Activated naive CD8-positive, alpha-beta T cell treated with anti-CD3 and anti-CD28 coated beads, Interleukin-2, amount 10 ng/mL, durations not matched to agents 7 days and 5 days (primary cell): ENCODE results near the gene SLC2A14. TPM values are rescaled to one million over a fixed set of nuclear protein-coding genes. Genes with fewer than 3 reads are reported as not detected.
"Not testable (repeated sequence)": the region's sequence is repeated elsewhere in the genome, so short reads cannot be mapped to it uniquely, and the experiment has no call there.

Experiments used
- ATAC-seq: fragments of 150-1000 bp; cut with Tn5 transposase; one replicate; pipeline ENCODE4 v1.10.0; 2021; ENCODE audit warnings: low read depth, moderate library complexity
- POLR2A ChIA-PET: fragments of 350-600 bp; sonication (Branson Sonifier 250); formaldehyde crosslinking; loops from one replicate; lab custom pipeline; 2021; ENCODE audit warnings: antibody characterized with exemption; lab: Charles Lee
- DNase-seq: peaks from one replicate; pipeline ENCODE4 v3.0.0; 2021
- H3K27ac Mint-ChIP-seq: one replicate; pipeline ENCODE4 v1.8.0; 2022; ENCODE audit warnings: mild to moderate bottlenecking, mixed read lengths
- H3K27me3 Mint-ChIP-seq: one replicate; pipeline ENCODE4 v1.8.0; 2022; ENCODE audit warnings: mild to moderate bottlenecking, moderate library complexity, mixed read lengths
- H3K36me3 Mint-ChIP-seq: one replicate; pipeline ENCODE4 v1.8.0; 2021; ENCODE audit warnings: mild to moderate bottlenecking, mixed read lengths
- H3K4me1 Mint-ChIP-seq: one replicate; pipeline ENCODE4 v1.8.0; 2021; ENCODE audit warnings: mixed read lengths
- H3K4me3 Mint-ChIP-seq: one replicate; pipeline ENCODE4 v1.8.0; 2022; ENCODE audit warnings: mild to moderate bottlenecking, moderate library complexity, mixed read lengths
- H3K9me3 Mint-ChIP-seq: one replicate; pipeline ENCODE4 v1.8.0; 2021; ENCODE audit warnings: mixed read lengths
- total RNA-seq, 2 experiments: library from RNA; stranded (reverse); gene quantifications; one replicate each; pipeline ENCODE4 v1.2.3, GENCODE V29; 2021

The SLC2A14 gene
- under 1 TPM in 1 of 2 experiments, not detected in 1; 0.11 TPM for total RNA-seq

- Mint-ChIP-seq H3K4me1 (peaks cover 5% of the 10 kb centered on the region), H3K27ac (peak within 1 kb of the TSS; percentile 3), H3K36me3 (no peaks in the 10 kb centered on the region), H3K9me3 (no peaks in the 10 kb centered on the region), H3K4me3 (no peak within 1 kb of the TSS), H3K27me3 (peaks cover 48% of the 10 kb centered on the region)
- ATAC-seq = no peak
- no peak for DNase-seq
- POLR2A ChIA-PET = no interaction called here
Observed at GRCh38 chr12:7872566-7873319, at the start of gene SLC2A14. Gene SLC2A14, minus strand, starts transcription at chr12:7872915. Its CDS starts 3,035 bp downstream, at chr12:7869880.

GRCh38 chr12:7921181-7921580, 48.5 kb upstream of the SLC2A14 start:
- H3K27ac Mint-ChIP-seq, POLR2A ChIA-PET: not testable (repeated sequence)

GRCh38 chr12:7918268-7918590, 45.5 kb upstream of the SLC2A14 start:
- not testable (repeated sequence) for H3K27ac Mint-ChIP-seq, ATAC-seq, H3K4me3 Mint-ChIP-seq, H3K27me3 Mint-ChIP-seq, DNase-seq, H3K9me3 Mint-ChIP-seq
- peaks cover 37% of the 10 kb centered on the region for H3K36me3 Mint-ChIP-seq
- POLR2A ChIA-PET = interaction anchor here (0.9 to 1.2 kb wide), 2 partner anchors 13 to 58 kb away, joined by 3 to 4 read pairs; no protein-coding TSS in a partner anchor
- H3K4me1 Mint-ChIP-seq = peaks cover 36% of the 10 kb centered on the region

More at GRCh38 chr12:7921181-7921580, 48.5 kb upstream of the SLC2A14 start:
- not testable (repeated sequence) for H3K9me3 Mint-ChIP-seq, H3K27me3 Mint-ChIP-seq, ATAC-seq, H3K4me3 Mint-ChIP-seq, DNase-seq
- Mint-ChIP-seq H3K36me3 (peaks cover 54% of the 10 kb centered on the region), H3K4me1 (peaks cover 31% of the 10 kb centered on the region)

GRCh38 chr12:7917392-7918267, 44.9 kb upstream of the SLC2A14 start:
- Mint-ChIP-seq H3K36me3 (peaks cover 34% of the 10 kb centered on the region), H3K27ac (no peak overlapping the region)
- POLR2A ChIA-PET = interaction anchor here (0.9 to 1.2 kb wide), 2 partner anchors 13 to 58 kb away, joined by 3 to 4 read pairs; no protein-coding TSS in a partner anchor

DNA sequence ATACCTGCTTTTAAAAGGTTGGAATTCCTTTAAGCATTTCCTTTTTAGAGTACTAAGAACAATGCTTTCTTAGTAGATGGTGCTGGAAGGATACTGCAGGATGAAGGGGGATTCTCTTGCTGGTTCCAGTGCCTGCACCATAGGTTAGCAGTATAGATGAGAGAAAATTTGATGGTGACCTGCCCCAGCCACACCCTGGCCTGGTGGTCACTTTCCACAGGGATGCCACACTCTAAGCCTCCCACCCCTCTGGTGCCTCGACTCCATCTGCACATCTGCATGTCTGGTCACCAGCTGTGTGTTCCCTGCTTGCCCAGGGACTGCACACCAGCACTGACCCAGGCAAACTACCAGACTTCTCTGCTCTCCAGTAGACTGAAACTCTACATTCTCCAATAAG, 44.2 kb upstream of the SLC2A14 start:
- ATAC-seq (peak; percentile 23), DNase-seq (no peak)
- peaks cover 32% of the 10 kb centered on the region for H3K4me1 Mint-ChIP-seq
- no peak overlapping the region for H3K4me3 Mint-ChIP-seq
- H3K36me3 Mint-ChIP-seq = peaks cover 31% of the 10 kb centered on the region
- peaks cover 3% of the 10 kb centered on the region for H3K27me3 Mint-ChIP-seq
- H3K27ac Mint-ChIP-seq = no peak overlapping the region
- no peaks in the 10 kb centered on the region for H3K9me3 Mint-ChIP-seq
- POLR2A ChIA-PET = no interaction called here

More at GRCh38 chr12:7917392-7918267, 44.9 kb upstream of the SLC2A14 start:
- ATAC-seq (no peak), DNase-seq (no peak)
- H3K9me3 Mint-ChIP-seq = no peaks in the 10 kb centered on the region
- peaks cover 34% of the 10 kb centered on the region for H3K4me1 Mint-ChIP-seq
- H3K4me3 Mint-ChIP-seq = no peak overlapping the region
- H3K27me3 Mint-ChIP-seq = peaks cover 3% of the 10 kb centered on the region

DNA sequence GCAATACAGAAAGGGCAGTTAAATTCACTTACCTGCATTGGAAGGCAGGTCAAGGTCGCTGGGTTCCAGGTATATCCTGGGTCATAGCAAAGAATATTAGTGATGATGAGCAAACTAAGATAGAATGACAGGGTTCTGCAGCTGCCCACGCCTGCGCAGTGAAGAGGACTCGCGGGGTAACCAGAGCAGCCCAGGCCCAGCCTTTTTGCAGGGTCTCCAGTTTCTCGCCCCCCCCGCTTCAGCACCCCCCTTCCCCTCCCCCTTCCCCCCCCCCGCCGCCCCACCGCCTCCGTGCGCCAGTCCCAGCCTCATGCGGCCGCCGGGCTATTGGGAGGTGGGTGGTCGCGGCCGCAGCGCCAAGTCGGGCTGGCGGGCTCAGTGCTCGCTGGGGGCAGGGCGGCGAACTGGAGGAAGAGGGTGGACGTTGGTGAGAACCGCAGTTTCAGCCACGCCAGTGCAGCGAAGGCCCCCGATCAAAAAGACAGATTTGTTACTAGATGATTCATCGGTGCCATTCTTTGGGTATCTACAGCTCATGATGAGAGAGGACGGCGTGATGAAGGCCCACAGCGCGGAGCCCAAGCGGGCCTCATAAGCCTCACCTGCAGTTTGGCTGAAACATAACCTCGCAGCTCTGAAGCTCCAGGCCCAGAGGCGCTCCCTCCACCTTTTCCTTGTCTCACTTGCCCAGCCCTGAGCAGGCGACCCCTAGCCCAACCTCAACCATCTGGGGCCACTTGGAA, 43.1 kb upstream of the SLC2A14 start:
- Mint-ChIP-seq H3K27me3 (peaks cover 3% of the 10 kb centered on the region), H3K4me1 (peaks cover 22% of the 10 kb centered on the region), H3K4me3 (no peak overlapping the region), H3K36me3 (peaks cover 22% of the 10 kb centered on the region), H3K27ac (no peak overlapping the region), H3K9me3 (no peaks in the 10 kb centered on the region)
- ATAC-seq (peak; percentile 30), DNase-seq (no peak)
- POLR2A ChIA-PET = interaction anchor here (0.6 to 0.8 kb wide), 3 partner anchors 55 to 1258 kb away, joined by 3 to 5 read pairs (median 3); no protein-coding TSS in a partner anchor

DNA sequence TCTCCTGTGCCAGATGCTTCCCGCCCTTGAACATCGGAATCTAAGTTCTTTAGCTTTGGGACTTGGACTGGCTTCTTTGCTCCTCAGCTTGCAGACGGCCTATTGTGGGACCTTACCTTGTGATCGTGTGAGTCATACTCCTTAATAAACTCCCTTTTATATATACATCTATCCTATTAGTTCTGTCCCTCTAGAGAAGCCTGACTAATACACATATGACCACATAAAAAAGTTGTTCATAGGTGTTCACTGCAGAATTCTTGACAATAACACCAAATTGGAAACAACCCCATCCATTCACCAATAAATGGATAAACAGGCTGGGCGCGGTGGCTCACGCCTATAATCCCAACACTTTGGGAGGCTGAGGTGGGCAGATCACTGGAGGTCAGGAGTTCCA, 37.4 kb upstream of the SLC2A14 start:
- H3K27me3 Mint-ChIP-seq, H3K4me3 Mint-ChIP-seq, H3K9me3 Mint-ChIP-seq, DNase-seq, H3K4me1 Mint-ChIP-seq, H3K27ac Mint-ChIP-seq, POLR2A ChIA-PET, H3K36me3 Mint-ChIP-seq, ATAC-seq: not testable (repeated sequence)

DNA sequence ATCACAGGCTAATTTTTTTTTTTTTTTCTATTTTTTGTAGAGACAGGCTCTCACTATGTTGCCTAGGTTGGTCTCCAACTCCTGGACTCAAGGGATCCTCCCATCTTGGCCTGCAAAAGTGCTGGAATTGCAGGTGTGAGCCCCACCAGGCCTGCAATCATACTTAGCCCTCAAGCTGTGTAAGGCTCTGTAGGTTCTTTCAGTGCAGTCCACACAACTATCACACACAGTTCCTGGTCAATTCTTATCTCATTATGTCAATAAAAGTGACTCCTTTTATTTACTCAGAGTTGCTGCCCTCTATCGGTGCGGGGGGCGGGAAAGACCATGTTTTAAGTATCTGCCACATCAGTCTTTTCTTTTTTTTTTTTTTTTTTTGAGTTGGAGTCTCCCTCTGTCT, 34.3 kb upstream of the SLC2A14 start:
- POLR2A ChIA-PET = no interaction called here
- peaks cover 5% of the 10 kb centered on the region for H3K27me3 Mint-ChIP-seq
- H3K4me1 Mint-ChIP-seq = no peaks in the 10 kb centered on the region
- no peak overlapping the region for H3K4me3 Mint-ChIP-seq
- no peak for ATAC-seq
- no peak overlapping the region for H3K27ac Mint-ChIP-seq
- H3K9me3 Mint-ChIP-seq = no peaks in the 10 kb centered on the region
- DNase-seq = no peak
- no peaks in the 10 kb centered on the region for H3K36me3 Mint-ChIP-seq

DNA sequence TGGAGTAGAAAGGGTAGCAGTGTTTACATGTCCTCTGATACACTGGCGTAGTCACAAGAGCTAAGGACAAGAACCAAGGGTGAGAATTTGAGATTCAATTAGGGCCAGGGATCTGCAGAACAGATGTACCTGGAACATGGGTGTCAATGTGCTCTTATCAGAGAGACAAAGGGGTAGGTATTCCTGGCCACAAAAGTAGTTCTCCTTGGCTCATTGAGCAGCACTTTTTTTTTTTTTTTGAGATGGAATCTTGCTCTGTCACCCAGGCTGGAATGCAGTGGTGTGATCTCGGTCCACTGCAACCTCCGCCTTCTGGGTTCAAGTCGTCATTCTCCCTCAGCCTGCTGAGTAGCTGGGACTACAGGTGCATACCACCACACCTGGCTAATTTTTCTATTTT, 33.6 kb upstream of the SLC2A14 start:
- H3K9me3 Mint-ChIP-seq, H3K4me3 Mint-ChIP-seq, H3K36me3 Mint-ChIP-seq, H3K4me1 Mint-ChIP-seq, POLR2A ChIA-PET, DNase-seq, H3K27me3 Mint-ChIP-seq, ATAC-seq, H3K27ac Mint-ChIP-seq: not testable (repeated sequence)

DNA sequence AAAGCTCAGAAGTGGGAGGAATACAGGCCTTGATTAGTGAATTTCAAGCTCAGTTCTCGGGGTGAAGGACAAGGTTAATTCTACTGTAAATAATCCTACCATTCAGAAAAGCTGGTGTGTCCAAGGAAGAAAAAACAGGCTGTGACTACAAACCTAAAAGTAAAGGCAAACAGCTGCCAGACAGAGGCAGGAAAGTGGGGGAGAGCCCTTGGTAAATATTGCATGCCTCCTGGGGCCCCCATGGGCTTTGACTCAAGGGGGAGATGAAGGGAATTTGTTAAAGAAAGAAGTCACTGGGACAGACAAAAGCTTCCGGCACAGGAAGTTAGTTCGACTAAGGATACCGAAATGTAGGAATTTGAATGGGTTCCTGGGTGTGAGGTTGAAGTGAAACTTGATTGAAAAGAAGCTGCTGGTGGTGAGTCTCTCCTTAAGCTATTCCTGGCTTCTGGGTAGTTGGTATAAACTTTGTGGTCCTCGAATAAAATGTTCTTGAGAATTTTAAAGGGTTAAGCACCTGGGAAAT, 32.9 kb upstream of the SLC2A14 start:
- POLR2A ChIA-PET, H3K27ac Mint-ChIP-seq, H3K36me3 Mint-ChIP-seq, ATAC-seq, H3K4me3 Mint-ChIP-seq, H3K4me1 Mint-ChIP-seq, H3K27me3 Mint-ChIP-seq, H3K9me3 Mint-ChIP-seq, DNase-seq: not testable (repeated sequence)

GRCh38 chr12:7905071-7905470, 32.4 kb upstream of the SLC2A14 start:
- Mint-ChIP-seq H3K9me3 (no peaks in the 10 kb centered on the region), H3K4me3 (no peak overlapping the region), H3K27ac (no peak overlapping the region), H3K4me1 (no peaks in the 10 kb centered on the region), H3K36me3 (no peaks in the 10 kb centered on the region), H3K27me3 (peaks cover 3% of the 10 kb centered on the region)
- no peak for DNase-seq
- POLR2A ChIA-PET = no interaction called here
- no peak for ATAC-seq

- POLR2A ChIA-PET, H3K9me3 Mint-ChIP-seq, ATAC-seq, H3K4me3 Mint-ChIP-seq, H3K27me3 Mint-ChIP-seq, DNase-seq, H3K36me3 Mint-ChIP-seq, H3K27ac Mint-ChIP-seq, H3K4me1 Mint-ChIP-seq: not testable (repeated sequence)
Observed at GRCh38 chr12:7902416-7902815, 29.7 kb upstream of the SLC2A14 start.

- POLR2A ChIA-PET = no interaction called here
- Mint-ChIP-seq H3K4me1 (no peaks in the 10 kb centered on the region), H3K4me3 (no peak overlapping the region), H3K27me3 (no peaks in the 10 kb centered on the region), H3K27ac (no peak overlapping the region), H3K36me3 (no peaks in the 10 kb centered on the region), H3K9me3 (no peaks in the 10 kb centered on the region)
- DNase-seq (no peak), ATAC-seq (no peak)
Observed at GRCh38 chr12:7899755-7900154, 27.0 kb upstream of the SLC2A14 start.
